Panc1 (cell line): ENCODE measurements around the gene EDEM1.

Experiments
- CTCF ChIP-seq: fragments of 450-650 bp; IDR thresholded peaks from 2 replicates; pipeline ENCODE4 v1.5.1; 2017; ENCODE audit warnings: mild to moderate bottlenecking
- POLR2AphosphoS5 ChIP-seq: IDR thresholded peaks from 2 replicates; pipeline ENCODE4 v1.6.1; 2012; ENCODE audit warnings: mild to moderate bottlenecking, low read depth, low read length, moderate library complexity
- REST ChIP-seq, 2 experiments: IDR thresholded peaks; 2 replicates each; pipeline ENCODE4 v1.6.1; 2011 to 2012; ENCODE audit warnings: low read depth in 2 of 2, control low read depth in 1 of 2, low read length in 1 of 2, mild to moderate bottlenecking in 1 of 2, moderate library complexity in 1 of 2; ENCODE audit not compliant: insufficient read depth in 1 of 2
- SIN3A ChIP-seq: IDR thresholded peaks from 2 replicates; pipeline ENCODE4 v1.6.1; 2012; ENCODE audit warnings: low read depth, mild to moderate bottlenecking, low read length, moderate library complexity, borderline replicate concordance; ENCODE audit not compliant: insufficient read depth
- TCF7L2 ChIP-seq: IDR thresholded peaks from 2 replicates; pipeline ENCODE4 v1.6.1; 2011; ENCODE audit warnings: mild to moderate bottlenecking, low read depth, low read length, inconsistent platforms

GRCh38 chr3:5262507-5262906, 75.0 kb downstream of the EDEM1 start:
- no peak for TF ChIP-seq CTCF
- TF ChIP-seq POLR2AphosphoS5: no peak
- TF ChIP-seq REST (IDR thresholded peaks at IDR 0.05; ENCODE audit: insufficient read depth in 1 of 2, low read depth in 2 of 2, low read length in 1 of 2): no peak
- no peak for TF ChIP-seq SIN3A
- no peak for TF ChIP-seq TCF7L2
